Cardiac fibroblast (primary cell): ENCODE data around the gene KRT5.

ENCODE experiments used
- DNase-seq, 2 donors: peaks; one replicate each; pipeline versions ENCODE4 v3.0.0 to v3.0.0-alpha.2; 2010; ENCODE audit warnings: low read depth in 2 of 2
- H3K4me3 ChIP-seq, 2 donors: replicated peaks in 1 of 2; 1 replicate in 1 of 2; 2 replicates in 1 of 2; pipeline ENCODE4 v1.5.1; 2011; ENCODE audit warnings: low read depth in 2 of 2, low read length in 2 of 2, mild to moderate bottlenecking in 2 of 2, moderate library complexity in 1 of 2
- TF ChIP-seq, protein P1 (sequence below): IDR thresholded peaks from one replicate; pipeline ENCODE4 v1.5.1; 2011; ENCODE audit warnings: low read depth, mild to moderate bottlenecking, low read length, inconsistent platforms

The KRT5 gene

DNA sequence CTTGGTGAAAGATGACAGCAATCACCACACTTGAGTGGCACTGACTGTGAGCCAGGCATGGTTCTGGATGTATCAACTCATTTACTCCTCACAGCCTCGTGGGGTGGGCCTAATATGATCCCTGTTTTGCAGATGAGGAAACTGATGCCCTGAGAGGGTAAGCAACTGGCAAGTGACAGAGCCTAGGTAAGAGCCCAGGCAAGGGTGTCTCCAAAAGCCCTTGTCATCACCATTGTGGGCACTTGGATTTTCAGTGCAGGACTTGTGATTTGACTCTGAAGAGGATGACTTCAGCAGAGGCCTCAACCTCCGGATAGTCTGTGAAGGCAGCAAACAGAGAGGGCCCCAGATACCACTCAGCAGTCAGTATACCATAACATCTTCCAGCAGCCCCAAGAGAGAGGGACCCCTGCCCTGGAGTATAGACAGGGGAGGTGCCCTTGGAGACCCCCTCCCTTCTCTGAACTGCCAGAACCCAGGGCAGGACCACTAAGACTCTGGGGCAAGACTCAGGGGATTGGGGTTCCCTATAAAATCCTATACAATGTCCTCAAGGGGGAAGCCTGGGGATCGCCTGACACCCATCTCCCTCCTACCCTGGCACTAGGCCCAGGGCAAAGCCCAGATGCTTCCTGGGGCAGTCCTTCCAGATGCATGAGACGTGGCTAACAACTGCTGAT is 7.1 kb upstream of the KRT5 start:
- TF ChIP-seq, protein P1, sequence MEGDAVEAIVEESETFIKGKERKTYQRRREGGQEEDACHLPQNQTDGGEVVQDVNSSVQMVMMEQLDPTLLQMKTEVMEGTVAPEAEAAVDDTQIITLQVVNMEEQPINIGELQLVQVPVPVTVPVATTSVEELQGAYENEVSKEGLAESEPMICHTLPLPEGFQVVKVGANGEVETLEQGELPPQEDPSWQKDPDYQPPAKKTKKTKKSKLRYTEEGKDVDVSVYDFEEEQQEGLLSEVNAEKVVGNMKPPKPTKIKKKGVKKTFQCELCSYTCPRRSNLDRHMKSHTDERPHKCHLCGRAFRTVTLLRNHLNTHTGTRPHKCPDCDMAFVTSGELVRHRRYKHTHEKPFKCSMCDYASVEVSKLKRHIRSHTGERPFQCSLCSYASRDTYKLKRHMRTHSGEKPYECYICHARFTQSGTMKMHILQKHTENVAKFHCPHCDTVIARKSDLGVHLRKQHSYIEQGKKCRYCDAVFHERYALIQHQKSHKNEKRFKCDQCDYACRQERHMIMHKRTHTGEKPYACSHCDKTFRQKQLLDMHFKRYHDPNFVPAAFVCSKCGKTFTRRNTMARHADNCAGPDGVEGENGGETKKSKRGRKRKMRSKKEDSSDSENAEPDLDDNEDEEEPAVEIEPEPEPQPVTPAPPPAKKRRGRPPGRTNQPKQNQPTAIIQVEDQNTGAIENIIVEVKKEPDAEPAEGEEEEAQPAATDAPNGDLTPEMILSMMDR: no peak
- DNase-seq: no peak
- no peak overlapping the region for H3K4me3 ChIP-seq

DNA sequence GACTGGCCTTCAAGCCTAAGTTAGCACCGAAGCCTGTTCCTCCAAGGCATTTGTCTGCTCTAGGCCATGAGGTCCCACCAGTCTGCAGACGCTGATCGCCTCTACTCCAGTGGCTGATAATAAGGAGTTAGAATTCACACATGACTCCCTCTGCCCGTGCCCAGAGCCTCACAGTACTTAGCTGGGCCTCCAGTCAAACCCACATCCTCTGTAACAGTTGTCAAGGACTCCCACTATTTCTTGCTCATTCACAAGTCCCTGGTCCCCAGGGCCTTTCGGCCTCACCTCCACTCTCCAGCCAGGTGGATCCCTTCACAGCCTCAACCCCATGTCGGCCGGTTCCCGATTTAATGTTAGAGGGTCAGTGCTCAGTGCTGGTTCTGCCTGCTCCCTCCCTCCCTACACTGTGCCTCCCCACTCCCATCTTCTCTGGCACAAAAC is 6.3 kb upstream of the KRT5 start:
- no peak overlapping the region for H3K4me3 ChIP-seq
- no peak for DNase-seq
- TF ChIP-seq, protein P1: no peak

GRCh38 chr12:52525661-52526499 is 5.7 kb upstream of the KRT5 start:
- TF ChIP-seq, protein P1: no peak
- no peak overlapping the region for H3K4me3 ChIP-seq
- no peak for DNase-seq

DNA sequence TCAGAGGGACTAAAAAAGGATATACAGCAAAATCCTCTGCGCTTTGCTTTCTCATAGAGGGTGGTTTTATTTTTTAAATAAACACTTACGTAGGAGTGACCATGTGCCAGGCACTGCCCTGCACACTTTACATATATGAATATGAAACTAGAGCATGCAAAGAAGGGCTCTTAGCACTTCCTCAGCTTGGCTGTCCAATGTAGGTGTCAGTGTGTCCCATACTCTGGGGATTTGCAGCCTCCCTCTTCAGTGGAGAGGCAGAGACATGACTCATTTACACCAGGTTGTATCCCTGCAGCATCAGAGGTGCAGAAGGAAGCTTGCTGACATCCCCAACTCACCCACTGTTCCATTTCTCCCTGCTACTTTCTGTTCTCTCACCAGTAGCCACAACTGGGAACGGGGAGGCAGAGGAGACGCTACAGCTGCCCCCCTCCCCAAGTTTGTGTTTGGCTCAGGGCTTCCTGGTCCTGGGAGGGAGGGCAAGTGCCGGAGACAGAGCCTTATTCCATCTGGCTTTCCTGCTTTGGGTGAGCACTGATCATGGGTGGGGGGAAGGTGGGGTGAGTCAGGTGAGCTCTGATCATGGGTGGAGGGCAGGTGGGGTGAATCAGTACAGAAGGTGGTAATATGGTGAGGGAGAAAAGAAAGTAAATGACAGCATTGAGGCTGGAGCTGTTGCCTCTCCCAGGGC is 4.9 kb upstream of the KRT5 start:
- H3K4me3 ChIP-seq: no peak overlapping the region
- TF ChIP-seq, protein P1: no peak

DNA sequence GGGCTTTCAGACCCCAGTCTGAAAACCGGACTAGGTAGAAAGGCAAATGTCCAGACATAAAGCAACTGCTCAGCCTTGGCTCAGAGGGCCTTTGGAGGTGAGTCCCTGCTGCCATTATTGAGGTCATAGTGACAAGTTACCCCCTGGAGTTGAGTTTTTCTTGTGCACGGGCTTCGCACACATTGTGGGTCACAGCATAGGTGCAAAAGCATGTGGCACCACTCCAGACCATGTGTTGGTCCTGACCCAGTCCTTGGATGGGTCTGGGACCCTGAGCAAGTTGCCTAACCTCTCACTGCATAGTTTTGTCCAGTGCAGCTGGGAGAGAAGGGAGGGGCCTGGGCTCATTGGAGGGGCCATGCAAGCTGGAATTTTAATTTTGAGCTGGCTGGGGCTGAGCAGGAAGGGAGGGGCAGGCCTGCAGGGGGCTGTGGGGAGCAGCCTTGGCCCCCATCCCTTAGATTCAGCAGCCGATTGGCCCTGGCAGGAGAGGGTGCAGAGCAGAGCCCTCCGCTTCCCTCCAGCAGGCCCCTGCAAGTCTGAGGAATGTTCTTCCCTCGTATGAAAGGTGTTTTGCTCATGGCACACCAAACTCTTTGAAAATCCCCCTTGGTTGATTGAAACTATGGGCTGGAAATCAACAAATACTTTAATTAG is 4.2 kb upstream of the KRT5 start:
- DNase-seq: no peak
- no peak overlapping the region for H3K4me3 ChIP-seq
- TF ChIP-seq, protein P1: no peak

More for the DNA sequence above, 4.9 kb upstream of the KRT5 start:
- no peak for DNase-seq

DNA sequence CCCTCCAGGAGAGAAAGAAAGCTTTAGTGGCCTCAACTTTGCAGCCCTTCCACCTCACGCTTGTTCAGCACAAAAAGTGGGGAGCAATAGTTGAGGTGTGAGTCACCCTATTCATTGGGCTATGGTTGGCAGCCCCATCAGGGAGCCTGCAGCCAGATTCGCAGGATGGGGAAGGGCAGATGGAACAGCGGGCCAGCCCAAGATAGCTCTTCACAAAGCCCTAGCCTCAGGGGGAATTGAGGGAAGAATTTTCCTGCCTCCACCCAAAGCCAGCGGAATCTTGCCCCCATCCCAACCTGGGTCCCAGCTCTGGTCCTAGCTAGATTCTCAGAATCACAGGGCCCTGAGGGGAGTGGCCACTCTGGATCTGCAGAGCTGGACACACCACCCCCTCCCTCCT is 3.6 kb upstream of the KRT5 start:
- no peak for DNase-seq
- TF ChIP-seq, protein P1: no peak

More for the DNA sequence above, 3.6 kb upstream of the KRT5 start:
- no peak overlapping the region for H3K4me3 ChIP-seq
